ENCODE results near the gene KIAA1671.

The KIAA1671 gene

DNA sequence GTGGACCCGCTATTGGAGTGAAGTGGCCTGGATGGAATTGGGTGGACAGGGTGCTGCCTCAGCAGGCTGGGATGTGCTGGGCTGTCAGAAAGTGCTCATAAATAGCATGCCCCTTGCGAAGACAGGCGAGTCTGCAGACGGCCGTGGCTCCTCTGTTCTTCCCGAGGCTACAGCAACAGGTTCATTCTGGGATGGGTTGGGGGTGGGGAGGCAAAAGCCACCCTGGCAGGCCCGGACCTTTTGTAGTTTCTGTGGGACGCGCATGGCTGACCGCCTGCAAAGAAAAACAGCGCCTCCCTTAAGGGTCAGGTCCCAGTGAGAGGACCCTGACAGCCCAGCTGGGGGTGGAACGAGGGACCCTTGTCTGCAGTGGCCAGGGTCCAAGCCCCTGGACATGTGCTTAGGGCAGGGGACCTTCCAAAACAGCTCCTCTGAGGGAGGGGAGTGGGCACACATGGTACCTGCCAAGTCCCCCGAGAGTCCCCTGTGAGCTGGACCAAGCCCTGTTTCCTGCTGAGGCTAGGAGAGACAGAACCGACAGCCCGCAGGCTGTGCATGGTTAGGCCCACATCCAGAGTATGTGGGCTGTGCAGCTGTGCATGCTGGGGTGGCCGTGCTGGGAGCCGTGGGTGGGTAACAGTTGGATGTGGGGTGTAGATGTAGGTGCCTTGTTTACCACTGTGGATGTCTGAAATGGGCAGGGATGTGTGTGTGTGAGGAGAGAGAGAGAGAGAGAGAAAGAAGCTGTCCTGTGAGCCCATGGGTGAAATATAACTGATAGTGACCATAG, 247.4 kb downstream of the KIAA1671 start, which contains the start of gene CRYBB3:
CRYBB3 (plus strand) TSS at position 128 of the 790 bp plus-strand sequence. CDS start 1,539 bp downstream, outside the sequence.
- H3K56ac ChIP-seq (ENCODE audit: low read length): no peak within 1 kb of the TSS
- no peak within 1 kb of the TSS for H4K8ac ChIP-seq (ENCODE audit: low read depth, low read length)
- H3K27ac ChIP-seq (ENCODE audit: low read depth, low read length): no peak within 1 kb of the TSS
- DNase-seq: no peak
- H3K27me3 ChIP-seq (ENCODE audit: insufficient read depth, low read length, poor library complexity): no peaks in the 10 kb centered on the region
- H3K9ac ChIP-seq (ENCODE audit: low read length): no peak within 1 kb of the TSS
- no peak within 1 kb of the TSS for H3K23ac ChIP-seq (ENCODE audit: low read length)
- WGBS (ENCODE audit: extremely low coverage, insufficient coverage, low lambda C conversion rate): no CpG with 5 or more reads among the region's 17 CpGs
- no peaks in the 10 kb centered on the region for H3K79me1 ChIP-seq (ENCODE audit: low read length)
- H2AK5ac ChIP-seq (ENCODE audit: low read length): no peak within 1 kb of the TSS
- H4K5ac ChIP-seq (ENCODE audit: low read length): no peak within 1 kb of the TSS
- H3K4ac ChIP-seq (ENCODE audit: low read depth, low read length): no peak within 1 kb of the TSS
- no peak within 1 kb of the TSS for H2BK120ac ChIP-seq (ENCODE audit: low read depth, low read length)
- H3K4me2 ChIP-seq (ENCODE audit: low read length): no peak within 1 kb of the TSS
- no peaks in the 10 kb centered on the region for H3K4me1 ChIP-seq (ENCODE audit: control insufficient read depth, low read depth, low read length)
- H3K18ac ChIP-seq (ENCODE audit: low read length): no peak within 1 kb of the TSS
- no peak within 1 kb of the TSS for H3K4me3 ChIP-seq (ENCODE audit: low read length)
- no peak within 1 kb of the TSS for H2BK15ac ChIP-seq (replicated peaks; ENCODE audit: low read depth)
- H3K79me2 ChIP-seq (ENCODE audit: control insufficient read depth, insufficient read depth, low read length): no peaks in the 10 kb centered on the region
- no peak within 1 kb of the TSS for H2BK5ac ChIP-seq (ENCODE audit: low read length)
- no peaks in the 10 kb centered on the region for H3K36me3 ChIP-seq (ENCODE audit: control insufficient read depth, insufficient read depth, low read length)

DNA sequence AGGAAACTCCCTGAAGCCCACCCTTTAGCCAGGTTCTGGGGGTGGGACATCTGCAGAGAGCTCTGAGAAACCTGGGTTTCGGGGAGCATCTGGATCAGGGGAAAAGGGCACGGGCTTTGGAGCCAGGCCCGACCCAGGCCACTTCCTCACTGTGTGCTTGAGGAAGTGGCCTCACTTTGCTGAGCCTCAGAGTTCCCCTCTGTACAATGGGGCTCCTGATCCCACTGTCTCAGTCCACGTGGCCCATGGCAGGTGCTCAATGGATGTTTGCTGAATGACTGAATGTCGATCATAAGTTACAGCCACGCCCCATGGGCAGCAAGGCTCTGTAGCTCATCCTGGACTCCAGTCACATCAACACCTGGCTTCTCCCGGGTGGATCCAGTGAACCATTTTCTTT, 248.5 kb downstream of the KIAA1671 start:
- Histone ChIP-seq H3K18ac (ENCODE audit: low read length) (no peak overlapping the region), H3K27ac (ENCODE audit: low read depth, low read length) (no peak overlapping the region)
- no CpG with 5 or more reads among the region's 7 CpGs for WGBS (ENCODE audit: extremely low coverage, insufficient coverage, low lambda C conversion rate)

DNA sequence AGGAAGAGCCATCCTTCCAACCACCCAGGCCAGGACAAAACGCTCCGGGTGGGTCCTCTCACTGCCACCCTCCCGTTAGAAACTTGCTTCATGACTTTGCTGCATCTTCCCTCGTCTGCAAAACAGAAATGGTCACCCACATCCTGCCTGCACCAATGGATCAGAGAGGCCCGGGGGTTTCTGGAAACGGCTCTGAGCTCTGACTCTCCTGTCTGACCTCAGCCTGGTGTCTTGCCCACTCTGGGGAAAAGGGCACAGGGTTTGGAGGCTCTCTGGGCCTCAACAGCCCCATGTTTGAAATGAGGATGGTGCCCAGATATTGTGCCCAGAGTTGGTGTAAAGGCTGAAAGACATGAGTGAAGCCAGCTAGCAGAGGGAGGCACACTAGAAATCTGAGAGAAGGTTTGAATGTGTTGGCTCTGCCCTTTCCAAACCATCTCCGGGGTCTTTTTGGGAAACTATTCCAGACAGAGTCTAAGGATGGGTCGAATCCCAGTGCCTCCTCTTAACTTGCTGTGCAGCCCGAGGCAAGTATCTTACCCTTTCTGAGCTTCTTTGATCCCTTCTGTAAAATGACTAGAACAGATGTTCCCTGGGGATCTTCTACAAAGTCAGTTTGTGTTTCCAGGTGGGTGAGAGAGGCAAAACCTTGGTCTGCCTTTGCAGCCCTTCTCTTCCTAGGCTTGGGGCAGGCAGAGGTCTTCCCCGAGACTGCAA, 249.2 kb downstream of the KIAA1671 start:
- Histone ChIP-seq H3K4me2 (ENCODE audit: low read length) (no peak overlapping the region), H4K5ac (ENCODE audit: low read length) (no peak overlapping the region), H2BK120ac (ENCODE audit: low read depth, low read length) (no peak overlapping the region), H3K23ac (ENCODE audit: low read length) (no peak overlapping the region), H3K79me1 (ENCODE audit: low read length) (no peaks in the 10 kb centered on the region), H3K56ac (ENCODE audit: low read length) (no peak overlapping the region), H3K18ac (ENCODE audit: low read length) (no peak overlapping the region), H3K36me3 (ENCODE audit: control insufficient read depth, insufficient read depth, low read length) (no peaks in the 10 kb centered on the region), H3K9ac (ENCODE audit: low read length) (no peak overlapping the region), H3K79me2 (ENCODE audit: control insufficient read depth, insufficient read depth, low read length) (no peaks in the 10 kb centered on the region), H2AK5ac (ENCODE audit: low read length) (no peak overlapping the region), H4K8ac (ENCODE audit: low read depth, low read length) (no peak overlapping the region), H3K27ac (ENCODE audit: low read depth, low read length) (no peak overlapping the region), H3K4ac (ENCODE audit: low read depth, low read length) (no peak overlapping the region), H3K4me3 (ENCODE audit: low read length) (no peak overlapping the region), H3K4me1 (ENCODE audit: control insufficient read depth, low read depth, low read length) (no peaks in the 10 kb centered on the region), H2BK5ac (ENCODE audit: low read length) (no peak overlapping the region), H2BK15ac (replicated peaks; ENCODE audit: low read depth) (no peak overlapping the region), H3K27me3 (ENCODE audit: insufficient read depth, low read length, poor library complexity) (no peaks in the 10 kb centered on the region)
- no peak for DNase-seq
- no CpG with 5 or more reads among the region's 10 CpGs for WGBS (ENCODE audit: extremely low coverage, insufficient coverage, low lambda C conversion rate)

More for the DNA sequence above, 248.5 kb downstream of the KIAA1671 start:
- Histone ChIP-seq H2BK120ac (ENCODE audit: low read depth, low read length) (no peak overlapping the region), H3K4me1 (ENCODE audit: control insufficient read depth, low read depth, low read length) (no peaks in the 10 kb centered on the region), H3K79me1 (ENCODE audit: low read length) (no peaks in the 10 kb centered on the region), H2BK5ac (ENCODE audit: low read length) (no peak overlapping the region), H3K9ac (ENCODE audit: low read length) (no peak overlapping the region), H3K27me3 (ENCODE audit: insufficient read depth, low read length, poor library complexity) (no peaks in the 10 kb centered on the region), H3K23ac (ENCODE audit: low read length) (no peak overlapping the region), H2AK5ac (ENCODE audit: low read length) (no peak overlapping the region), H3K79me2 (ENCODE audit: control insufficient read depth, insufficient read depth, low read length) (no peaks in the 10 kb centered on the region), H3K56ac (ENCODE audit: low read length) (no peak overlapping the region), H3K4me3 (ENCODE audit: low read length) (no peak overlapping the region), H3K4ac (ENCODE audit: low read depth, low read length) (no peak overlapping the region), H4K8ac (ENCODE audit: low read depth, low read length) (no peak overlapping the region), H3K36me3 (ENCODE audit: control insufficient read depth, insufficient read depth, low read length) (no peaks in the 10 kb centered on the region), H4K5ac (ENCODE audit: low read length) (no peak overlapping the region), H3K4me2 (ENCODE audit: low read length) (no peak overlapping the region), H2BK15ac (replicated peaks; ENCODE audit: low read depth) (no peak overlapping the region)
- no peak for DNase-seq

DNA sequence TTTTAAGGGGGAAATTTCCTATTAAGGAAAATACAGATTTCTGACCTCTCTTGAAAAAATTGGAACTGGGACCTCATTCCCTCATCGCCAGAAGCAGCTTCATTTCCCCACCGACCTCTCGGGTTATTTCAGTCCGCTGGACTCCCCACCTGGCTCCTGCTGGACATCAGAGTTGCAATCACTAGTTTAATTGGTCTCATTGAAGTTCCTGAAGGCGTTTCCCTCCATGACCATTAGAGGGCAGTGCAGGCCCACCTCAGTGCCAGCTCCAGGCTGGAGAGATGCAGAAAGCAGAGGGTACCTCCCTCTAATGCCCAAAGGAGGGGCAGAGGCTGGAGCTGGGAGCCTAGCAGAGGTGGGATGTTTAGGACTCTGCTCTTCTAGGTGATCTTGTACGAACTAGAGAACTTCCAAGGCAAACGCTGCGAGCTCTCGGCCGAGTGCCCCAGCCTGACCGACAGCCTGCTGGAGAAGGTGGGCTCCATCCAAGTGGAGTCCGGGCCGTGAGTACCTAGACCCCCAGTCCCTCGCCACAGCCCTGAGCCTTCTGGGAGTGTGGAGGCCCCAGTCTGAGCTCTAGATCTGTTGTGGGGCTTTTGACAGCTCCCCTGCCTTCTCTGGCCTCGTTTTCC, 249.9 kb downstream of the KIAA1671 start:
- Histone ChIP-seq H3K79me2 (ENCODE audit: control insufficient read depth, insufficient read depth, low read length) (no peaks in the 10 kb centered on the region), H3K27me3 (ENCODE audit: insufficient read depth, low read length, poor library complexity) (no peaks in the 10 kb centered on the region), H2BK5ac (ENCODE audit: low read length) (no peak overlapping the region), H4K5ac (ENCODE audit: low read length) (no peak overlapping the region), H3K18ac (ENCODE audit: low read length) (no peak overlapping the region), H4K8ac (ENCODE audit: low read depth, low read length) (no peak overlapping the region), H3K4me2 (ENCODE audit: low read length) (no peak overlapping the region), H3K23ac (ENCODE audit: low read length) (no peak overlapping the region), H3K4me1 (ENCODE audit: control insufficient read depth, low read depth, low read length) (no peaks in the 10 kb centered on the region), H2BK15ac (replicated peaks; ENCODE audit: low read depth) (no peak overlapping the region), H3K4me3 (ENCODE audit: low read length) (no peak overlapping the region), H3K4ac (ENCODE audit: low read depth, low read length) (no peak overlapping the region), H2AK5ac (ENCODE audit: low read length) (no peak overlapping the region), H3K36me3 (ENCODE audit: control insufficient read depth, insufficient read depth, low read length) (no peaks in the 10 kb centered on the region), H2BK120ac (ENCODE audit: low read depth, low read length) (no peak overlapping the region), H3K27ac (ENCODE audit: low read depth, low read length) (no peak overlapping the region), H3K79me1 (ENCODE audit: low read length) (no peaks in the 10 kb centered on the region), H3K56ac (ENCODE audit: low read length) (no peak overlapping the region), H3K9ac (ENCODE audit: low read length) (no peak overlapping the region)
- WGBS (ENCODE audit: extremely low coverage, insufficient coverage, low lambda C conversion rate): no CpG with 5 or more reads among the region's 15 CpGs
- peak; percentile 78 for DNase-seq

DNA sequence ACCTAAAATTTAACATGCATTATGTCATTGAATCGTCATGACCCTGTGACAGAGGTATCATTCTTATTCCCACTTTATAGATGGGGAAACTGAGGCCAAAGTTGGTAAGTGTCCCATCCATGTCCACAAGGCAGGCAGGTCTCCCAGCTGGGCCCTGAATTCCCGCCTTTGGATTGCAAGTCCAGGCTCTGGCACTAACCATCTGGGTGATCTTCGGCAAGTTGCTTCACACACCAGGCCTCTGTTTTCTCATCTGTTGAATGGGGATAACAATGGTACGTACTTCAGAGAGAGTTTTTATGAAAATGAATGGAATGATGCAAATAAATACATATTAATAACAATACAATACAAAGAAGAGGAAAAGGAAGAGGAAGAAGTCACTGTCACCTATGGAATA, 250.6 kb downstream of the KIAA1671 start:
- H4K5ac ChIP-seq (ENCODE audit: low read length): no peak overlapping the region
- H3K79me1 ChIP-seq (ENCODE audit: low read length): no peaks in the 10 kb centered on the region
- no peak overlapping the region for H3K27ac ChIP-seq (ENCODE audit: low read depth, low read length)
- no peak overlapping the region for H2BK5ac ChIP-seq (ENCODE audit: low read length)
- H2BK120ac ChIP-seq (ENCODE audit: low read depth, low read length): no peak overlapping the region
- H3K79me2 ChIP-seq (ENCODE audit: control insufficient read depth, insufficient read depth, low read length): no peaks in the 10 kb centered on the region
- no peak overlapping the region for H3K4ac ChIP-seq (ENCODE audit: low read depth, low read length)
- no peak for DNase-seq
- no peaks in the 10 kb centered on the region for H3K27me3 ChIP-seq (ENCODE audit: insufficient read depth, low read length, poor library complexity)
- no peak overlapping the region for H3K18ac ChIP-seq (ENCODE audit: low read length)
- H3K9ac ChIP-seq (ENCODE audit: low read length): no peak overlapping the region
- H2AK5ac ChIP-seq (ENCODE audit: low read length): no peak overlapping the region
- WGBS (ENCODE audit: extremely low coverage, insufficient coverage, low lambda C conversion rate): no CpG with 5 or more reads among the region's 4 CpGs
- H3K23ac ChIP-seq (ENCODE audit: low read length): no peak overlapping the region
- H2BK15ac ChIP-seq (replicated peaks; ENCODE audit: low read depth): no peak overlapping the region
- no peak overlapping the region for H3K56ac ChIP-seq (ENCODE audit: low read length)
- H3K4me3 ChIP-seq (ENCODE audit: low read length): no peak overlapping the region
- no peak overlapping the region for H4K8ac ChIP-seq (ENCODE audit: low read depth, low read length)
- H3K4me1 ChIP-seq (ENCODE audit: control insufficient read depth, low read depth, low read length): no peaks in the 10 kb centered on the region
- H3K36me3 ChIP-seq (ENCODE audit: control insufficient read depth, insufficient read depth, low read length): no peaks in the 10 kb centered on the region
- no peak overlapping the region for H3K4me2 ChIP-seq (ENCODE audit: low read length)

Measured in mesendoderm (in vitro differentiated cells).